PC-3 (cell line): Measurements from ENCODE around the gene ZFP1. TPM values are rescaled to one million over a fixed set of nuclear protein-coding genes. Genes with fewer than 3 reads are reported as not detected.

ENCODE experiments used
- ATAC-seq: fragments of 200-7000 bp; cut with Tn5 transposase; 2 replicates; pipeline ENCODE4 v1.9.1; 2020; ENCODE audit warnings: mild to moderate bottlenecking, moderate library complexity
- BruUV-seq: library from RNA; stranded (reverse); fragments of 400-500 nt; replicated peaks from 2 replicates; lab custom pipeline; 2021; lab: Mats Ljungman, UMichigan
- CTCF ChIA-PET: fragments of 300-600 bp; sonication (Branson Sonifier 250); formaldehyde crosslinking; loops from one replicate; lab custom pipeline; 2022; ENCODE audit warnings: antibody characterized with exemption; lab: Charles Lee
- POLR2A ChIA-PET: fragments of 300-600 bp; sonication (Branson Sonifier 250); formaldehyde crosslinking; loops from one replicate; lab custom pipeline; 2022; ENCODE audit warnings: antibody characterized with exemption; ENCODE audit not compliant: unreplicated experiment; lab: Charles Lee
- DNase-seq: peaks from one replicate; pipeline ENCODE4 v3.0.0-alpha.2; 2015
- H2AFZ ChIP-seq: fragments of 300-600 bp; sonication (generic); 2 replicates; pipeline ENCODE4 v1.6.0; 2016; ENCODE audit warnings: antibody characterized with exemption, low read length
- H3F3A ChIP-seq: fragments of 300-600 bp; sonication (generic); one replicate; pipeline ENCODE4 v1.6.0; 2017; ENCODE audit warnings: antibody characterized with exemption, low read length, control low read depth, mild to moderate bottlenecking; ENCODE audit not compliant: unreplicated experiment
- H3K27ac ChIP-seq: fragments of 300-600 bp; sonication (generic); 2 replicates; pipeline ENCODE4 v1.5.1; 2016; ENCODE audit warnings: mild to moderate bottlenecking, low read length
- H3K27me3 ChIP-seq: fragments of 300-600 bp; sonication (generic); 2 replicates; pipeline ENCODE4 v1.6.1; 2016; ENCODE audit warnings: low read length, mixed read lengths
- H3K36me3 ChIP-seq: fragments of 300-600 bp; sonication (generic); 2 replicates; pipeline ENCODE4 v1.6.1; 2016; ENCODE audit warnings: low read depth, mixed run types, low read length, mixed read lengths
- H3K4me1 ChIP-seq: fragments of 300-600 bp; sonication (generic); 2 replicates; pipeline ENCODE4 v1.5.1; 2016; ENCODE audit warnings: low read length; ENCODE audit not compliant: insufficient read depth
- H3K4me2 ChIP-seq: fragments of 300-600 bp; sonication (generic); 2 replicates; pipeline ENCODE4 v1.6.0; 2016; ENCODE audit warnings: low read length
- H3K4me3 ChIP-seq: fragments of 300-600 bp; sonication (generic); 2 replicates; pipeline ENCODE4 v1.5.1; 2016; ENCODE audit warnings: mild to moderate bottlenecking, low read length, mixed read lengths
- H3K79me2 ChIP-seq: fragments of 300-600 bp; sonication (generic); 2 replicates; pipeline ENCODE4 v1.6.1; 2017; ENCODE audit warnings: low read length, mixed read lengths
- H3K9ac ChIP-seq: fragments of 300-600 bp; sonication (generic); 2 replicates; pipeline ENCODE4 v1.6.0; 2016; ENCODE audit warnings: mild to moderate bottlenecking, low read length
- H3K9me2 ChIP-seq: fragments of 300-600 bp; sonication (generic); replicated peaks from 2 replicates; pipeline ENCODE4 v1.6.1; 2016; ENCODE audit warnings: mixed run types, low read length, mixed read lengths
- H3K9me3 ChIP-seq: fragments of 300-600 bp; sonication (generic); 2 replicates; pipeline ENCODE4 v1.6.1; 2016; ENCODE audit warnings: low read length, mixed read lengths
- H4K20me1 ChIP-seq: fragments of 300-600 bp; sonication (generic); 2 replicates; pipeline ENCODE4 v1.6.1; 2016; ENCODE audit warnings: low read length, mixed read lengths
- EZH2 ChIP-seq: fragments of 300-600 bp; sonication (generic); IDR thresholded peaks from one replicate; pipeline ENCODE4 v1.6.1; 2017; ENCODE audit warnings: antibody characterized with exemption, mild to moderate bottlenecking, low read length; ENCODE audit not compliant: unreplicated experiment
- EZH2phosphoT487 ChIP-seq: fragments of 300-600 bp; sonication (generic); IDR thresholded peaks from 2 replicates; pipeline ENCODE4 v1.6.1; 2018; ENCODE audit warnings: mild to moderate bottlenecking, antibody characterized with exemption, low read length, borderline replicate concordance
- intact Hi-C: fragments of 100-400 bp; cut with micrococcal nuclease; formaldehyde crosslinking; loops from 2 replicates; pipeline ENCODE4 v1.9.0; 2023
- total RNA-seq: library from RNA; depleted of rRNA; stranded (reverse); fragments of >200 nt; gene quantifications from 2 replicates; pipeline ENCODE4 v1.2.3, GENCODE V29; 2014
- TF ChIP-seq, protein P1 (sequence below): fragments of 300-600 bp; sonication (generic); conservative IDR thresholded peaks from 2 replicates; pipeline ENCODE4 v1.5.1; 2017; ENCODE audit warnings: antibody characterized with exemption, low read depth, mild to moderate bottlenecking, low read length

ZFP1 gene
- total RNA-seq, 1 experiment from 2014 or later, result 3.3 TPM

DNA sequence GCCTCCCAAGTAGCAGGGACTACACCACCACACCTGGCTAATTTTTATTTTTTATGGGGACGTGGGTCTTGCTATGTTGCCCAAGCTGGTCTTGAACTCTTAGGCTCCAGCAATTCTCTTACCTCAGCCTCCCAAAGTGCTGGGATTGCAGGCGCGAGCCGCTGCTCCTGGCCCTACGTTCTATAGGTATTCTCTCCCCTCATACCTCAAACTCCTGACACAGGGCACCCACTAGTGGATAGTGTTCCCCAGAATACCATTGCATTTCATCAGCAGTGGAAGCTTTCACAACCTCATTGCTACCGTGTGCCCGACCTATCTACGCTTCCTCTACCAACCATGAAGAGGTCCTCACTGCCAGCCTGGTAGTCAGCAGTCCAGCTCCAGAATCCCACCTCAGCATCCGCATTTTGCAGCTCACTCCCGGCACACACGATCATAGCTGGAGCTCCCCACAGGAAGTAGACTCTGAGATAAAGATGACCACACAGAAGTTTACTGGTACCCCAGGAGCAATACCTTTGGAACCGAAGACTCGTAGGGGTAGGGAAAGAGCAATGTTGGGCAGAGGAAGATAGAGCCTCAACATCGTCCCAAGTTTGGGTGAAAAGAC lies 49.3 kb downstream of the ZFP1 start:
- Histone ChIP-seq H3K9me2 (no peaks in the 10 kb centered on the region), H3K4me1 (no peaks in the 10 kb centered on the region), H3K27ac (no peak overlapping the region), H2AFZ (peak overlapping the region; percentile 67; the same call in 1 of the 2 replicates), H3K27me3 (no peaks in the 10 kb centered on the region), H3K9me3 (no peaks in the 10 kb centered on the region), H4K20me1 (no peaks in the 10 kb centered on the region), H3K9ac (no peak overlapping the region), H3K79me2 (no peaks in the 10 kb centered on the region), H3K4me2 (peak overlapping the region; percentile 65; the same call in 1 of the 2 replicates), H3K36me3 (no peaks in the 10 kb centered on the region), H3K4me3 (no peak overlapping the region), H3F3A (no peaks in the 10 kb centered on the region)
- ChIA-PET CTCF (no interaction called here), POLR2A (no interaction called here)
- BruUV-seq, result no TSS peak
- TF ChIP-seq, protein P1, sequence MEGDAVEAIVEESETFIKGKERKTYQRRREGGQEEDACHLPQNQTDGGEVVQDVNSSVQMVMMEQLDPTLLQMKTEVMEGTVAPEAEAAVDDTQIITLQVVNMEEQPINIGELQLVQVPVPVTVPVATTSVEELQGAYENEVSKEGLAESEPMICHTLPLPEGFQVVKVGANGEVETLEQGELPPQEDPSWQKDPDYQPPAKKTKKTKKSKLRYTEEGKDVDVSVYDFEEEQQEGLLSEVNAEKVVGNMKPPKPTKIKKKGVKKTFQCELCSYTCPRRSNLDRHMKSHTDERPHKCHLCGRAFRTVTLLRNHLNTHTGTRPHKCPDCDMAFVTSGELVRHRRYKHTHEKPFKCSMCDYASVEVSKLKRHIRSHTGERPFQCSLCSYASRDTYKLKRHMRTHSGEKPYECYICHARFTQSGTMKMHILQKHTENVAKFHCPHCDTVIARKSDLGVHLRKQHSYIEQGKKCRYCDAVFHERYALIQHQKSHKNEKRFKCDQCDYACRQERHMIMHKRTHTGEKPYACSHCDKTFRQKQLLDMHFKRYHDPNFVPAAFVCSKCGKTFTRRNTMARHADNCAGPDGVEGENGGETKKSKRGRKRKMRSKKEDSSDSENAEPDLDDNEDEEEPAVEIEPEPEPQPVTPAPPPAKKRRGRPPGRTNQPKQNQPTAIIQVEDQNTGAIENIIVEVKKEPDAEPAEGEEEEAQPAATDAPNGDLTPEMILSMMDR, result no peak
- TF ChIP-seq EZH2, result no peak
- no peak for TF ChIP-seq EZH2phosphoT487
- intact Hi-C loops, result loop anchor here (5.0 kb wide), 2 partner anchors 35 to 325 kb away; no protein-coding TSS in a partner anchor
- ATAC-seq, result no peak
- no peak for DNase-seq

GRCh38 chr16:75198135-75198600 lies 49.8 kb downstream of the ZFP1 start:
- Histone ChIP-seq H3K9me2 (no peaks in the 10 kb centered on the region), H3K36me3 (no peaks in the 10 kb centered on the region), H3K4me2 (peak overlapping the region; percentile 65), H4K20me1 (no peaks in the 10 kb centered on the region), H3K79me2 (no peaks in the 10 kb centered on the region), H3K9me3 (no peaks in the 10 kb centered on the region), H2AFZ (peak overlapping the region; percentile 67), H3F3A (no peaks in the 10 kb centered on the region), H3K4me3 (peak overlapping the region; percentile 28; the same call in 1 of the 2 replicates), H3K27me3 (no peaks in the 10 kb centered on the region), H3K9ac (no peak overlapping the region), H3K27ac (no peak overlapping the region), H3K4me1 (no peaks in the 10 kb centered on the region)
- CTCF ChIA-PET, result interaction anchor here (1.7 kb wide), 1 partner anchor 188 kb away, joined by 7 read pairs; no protein-coding TSS in a partner anchor
- no peak for DNase-seq
- intact Hi-C loops, result loop anchor here (5.0 kb wide), 2 partner anchors 34 to 324 kb away; no protein-coding TSS in a partner anchor
- BruUV-seq, result no TSS peak
- POLR2A ChIA-PET, result no interaction called here
- ATAC-seq, result 0 out of 2 replicates have a peak, but pooled peaks have one; percentile 21
- TF ChIP-seq EZH2 (no peak), EZH2phosphoT487 (no peak)
- TF ChIP-seq, protein P1, result no peak

- H3K4me1 ChIP-seq, result no peaks in the 10 kb centered on the region
- no peaks in the 10 kb centered on the region for H3F3A ChIP-seq
- intact Hi-C loops, result no loop called here
- ATAC-seq (no peak), DNase-seq (no peak)
- H4K20me1 ChIP-seq, result no peaks in the 10 kb centered on the region
- BruUV-seq, result no TSS peak
- no peaks in the 10 kb centered on the region for H3K79me2 ChIP-seq
- no peaks in the 10 kb centered on the region for H3K9me2 ChIP-seq
- CTCF ChIA-PET, result interaction anchor here (0.6 kb wide), 1 partner anchor 32 kb away, joined by 17 read pairs; no protein-coding TSS in a partner anchor
- no peak overlapping the region for H3K4me3 ChIP-seq
- no peaks in the 10 kb centered on the region for H3K9me3 ChIP-seq
- H3K4me2 ChIP-seq, result no peak overlapping the region
- no peaks in the 10 kb centered on the region for H3K36me3 ChIP-seq
- TF ChIP-seq EZH2phosphoT487, result no peak
- no peak for TF ChIP-seq EZH2
- TF ChIP-seq, protein P1, result no peak
- H3K27ac ChIP-seq, result no peak overlapping the region
- H3K27me3 ChIP-seq, result no peaks in the 10 kb centered on the region
- no peak overlapping the region for H3K9ac ChIP-seq
- H2AFZ ChIP-seq, result no peak overlapping the region
- POLR2A ChIA-PET, result no interaction called here
Observed at GRCh38 chr16:75202069-75202590, 53.8 kb downstream of the ZFP1 start.
